Measurements from ENCODE around the gene STK33.

DNA sequence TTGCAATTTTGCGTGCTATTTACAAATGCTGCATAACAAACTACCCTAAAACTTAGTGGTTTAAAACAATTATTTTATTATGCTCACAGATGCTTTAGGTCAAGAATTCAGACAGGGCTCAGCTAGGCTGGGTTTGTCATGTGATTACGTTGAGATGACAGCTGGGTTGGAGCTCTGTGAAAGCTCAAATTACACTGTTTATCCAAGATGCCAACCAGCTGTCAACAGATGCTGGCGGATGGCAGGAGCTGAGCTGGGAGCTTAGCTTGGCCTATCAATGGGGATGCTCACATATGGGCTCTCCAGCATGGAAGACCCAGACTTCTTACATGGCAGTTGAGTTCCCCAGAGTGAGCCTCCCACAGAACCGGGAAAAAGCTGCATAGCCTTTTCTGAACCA, 62.7 kb downstream of the STK33 start:
- TF ChIP-seq, protein P1, sequence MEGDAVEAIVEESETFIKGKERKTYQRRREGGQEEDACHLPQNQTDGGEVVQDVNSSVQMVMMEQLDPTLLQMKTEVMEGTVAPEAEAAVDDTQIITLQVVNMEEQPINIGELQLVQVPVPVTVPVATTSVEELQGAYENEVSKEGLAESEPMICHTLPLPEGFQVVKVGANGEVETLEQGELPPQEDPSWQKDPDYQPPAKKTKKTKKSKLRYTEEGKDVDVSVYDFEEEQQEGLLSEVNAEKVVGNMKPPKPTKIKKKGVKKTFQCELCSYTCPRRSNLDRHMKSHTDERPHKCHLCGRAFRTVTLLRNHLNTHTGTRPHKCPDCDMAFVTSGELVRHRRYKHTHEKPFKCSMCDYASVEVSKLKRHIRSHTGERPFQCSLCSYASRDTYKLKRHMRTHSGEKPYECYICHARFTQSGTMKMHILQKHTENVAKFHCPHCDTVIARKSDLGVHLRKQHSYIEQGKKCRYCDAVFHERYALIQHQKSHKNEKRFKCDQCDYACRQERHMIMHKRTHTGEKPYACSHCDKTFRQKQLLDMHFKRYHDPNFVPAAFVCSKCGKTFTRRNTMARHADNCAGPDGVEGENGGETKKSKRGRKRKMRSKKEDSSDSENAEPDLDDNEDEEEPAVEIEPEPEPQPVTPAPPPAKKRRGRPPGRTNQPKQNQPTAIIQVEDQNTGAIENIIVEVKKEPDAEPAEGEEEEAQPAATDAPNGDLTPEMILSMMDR (IDR thresholded peaks at IDR 0.05): no peak
- no peak for TF ChIP-seq REST (IDR thresholded peaks at IDR 0.05; ENCODE audit: insufficient read depth in 1 of 2, low read depth in 2 of 2, low read length in 1 of 2)

Measured in Panc1 (cell line).